Esophagus mucosa (tissue), 1 donor: ENCODE results near the gene TMC4. TPM values are rescaled to one million over a fixed set of nuclear protein-coding genes. Genes with fewer than 3 reads are reported as not detected.
A peak's percentile ranks its signal among the peaks of the same experiment; 100 is the strongest.
"Not testable (repeated sequence)": the region's sequence is repeated elsewhere in the genome, so short reads cannot be mapped to it uniquely, and the experiment has no call there.

ENCODE experiments used
- ATAC-seq: fragments of 200-7000 bp; cut with Tn5 transposase; one replicate; pipeline ENCODE4 v1.9.1; 2020
- total RNA-seq: library from RNA; stranded (reverse); gene quantifications from one replicate; pipeline ENCODE4 v1.2.4, GENCODE V29; 2023
- donor health status: DM: yes; HTN: yes; CAD: no.

Gene TMC4
- total RNA-seq, 1 donor from 2014 or later = 36.5 TPM

DNA sequence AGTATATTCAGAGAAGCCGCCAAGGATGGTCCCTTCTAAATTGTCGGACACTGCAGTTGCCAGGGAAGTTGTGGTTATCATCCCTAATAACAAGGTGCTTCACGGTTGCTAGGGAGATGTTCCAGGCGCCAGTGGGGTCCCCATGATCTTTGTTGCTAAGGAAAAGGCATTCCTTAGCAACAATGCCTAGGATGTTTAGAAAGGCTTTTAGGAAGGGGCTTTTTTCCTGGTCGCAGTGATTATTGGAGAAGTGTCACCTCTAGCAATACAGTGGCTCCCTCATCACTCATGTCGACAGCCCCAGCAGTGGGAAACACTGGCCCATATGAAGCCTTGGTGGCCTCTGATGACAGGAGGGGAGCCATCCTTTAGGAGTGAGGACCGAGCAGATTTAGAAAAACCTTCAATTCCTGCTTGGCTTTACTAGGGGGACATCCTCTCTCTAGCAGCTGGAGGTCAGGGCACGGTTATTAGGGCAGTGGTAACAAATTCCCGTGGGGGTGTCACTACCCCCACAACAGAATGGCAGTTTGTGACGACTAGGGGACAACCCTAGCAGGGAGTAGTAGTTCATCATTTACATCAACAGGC, 6.4 kb upstream of the TMC4 start:
- ATAC-seq = no peak

DNA sequence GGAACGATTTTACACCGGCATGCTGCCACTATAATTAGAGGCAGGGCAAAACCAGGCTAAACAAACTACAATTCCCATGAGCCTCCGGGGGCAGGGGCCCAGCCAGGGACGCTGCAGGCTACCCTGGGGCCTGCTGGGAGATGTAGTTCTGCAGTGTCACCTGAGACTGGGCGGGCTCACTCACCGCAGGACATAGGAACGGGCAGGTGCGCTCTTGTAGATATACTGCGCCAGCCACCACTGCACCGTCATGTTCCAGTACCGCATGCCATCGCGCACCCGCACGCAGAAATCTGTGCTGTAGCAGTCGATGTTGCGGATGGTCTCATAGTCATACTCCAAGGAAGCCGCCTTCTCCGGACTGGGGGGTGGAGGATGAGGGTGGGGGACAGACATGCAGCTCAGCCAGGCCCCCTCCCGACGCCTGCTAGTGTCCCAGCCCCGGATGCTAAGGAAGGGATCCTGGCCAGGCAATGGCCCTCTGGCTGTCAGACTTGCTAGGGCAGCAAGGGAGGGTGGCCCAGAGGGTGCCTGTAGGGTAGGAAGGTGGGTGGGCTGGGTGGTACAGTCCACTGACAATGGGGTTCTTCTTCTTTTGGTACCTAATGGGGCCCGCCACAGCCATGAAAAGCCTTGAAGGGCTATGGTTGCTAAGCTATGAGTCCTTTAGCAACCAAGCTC, 5.8 kb upstream of the TMC4 start:
- ATAC-seq = peak; percentile 65

DNA sequence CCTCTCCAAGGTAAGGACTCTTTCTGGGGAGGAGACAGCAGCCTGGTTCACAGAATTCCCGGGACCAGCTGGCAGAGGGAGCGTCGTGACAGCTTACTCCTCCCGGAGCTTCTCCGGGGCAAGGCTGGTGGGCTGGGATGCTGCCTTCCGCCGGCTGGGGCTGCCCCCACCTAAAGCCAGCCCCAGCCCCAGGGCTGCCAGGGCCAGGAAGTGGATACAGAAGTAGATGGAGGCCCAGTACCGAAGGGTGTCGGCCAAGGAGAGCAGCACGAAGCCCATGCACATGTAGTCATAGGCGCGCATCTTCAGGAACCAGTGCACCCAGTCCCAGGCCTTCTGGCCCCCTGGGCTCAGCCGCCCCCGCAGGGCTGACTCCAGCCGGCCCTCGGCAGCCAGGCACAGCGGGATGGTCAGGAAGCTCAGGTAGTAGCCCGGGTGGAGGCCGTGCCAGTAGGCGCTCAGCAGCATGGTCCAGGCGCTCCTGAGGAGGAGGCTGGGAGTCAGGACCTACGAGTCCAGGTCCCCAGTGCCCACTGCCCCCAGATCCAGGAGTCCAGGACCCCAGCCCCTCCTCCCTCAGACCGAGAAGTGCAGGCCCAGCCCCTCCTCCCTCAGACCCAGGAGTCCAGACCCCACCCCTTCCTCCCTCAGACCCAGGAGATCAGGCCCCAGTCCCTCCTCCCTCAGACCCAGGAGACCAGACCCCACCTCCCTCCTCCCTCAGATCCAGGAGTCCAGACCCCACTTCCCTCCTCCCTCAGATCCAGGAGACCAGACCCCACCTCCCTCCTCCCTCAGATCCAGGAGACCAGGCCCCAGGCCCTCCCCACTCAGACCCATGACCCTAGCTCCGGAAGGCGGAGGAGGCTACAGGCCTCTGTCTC, 1.2 kb upstream of the TMC4 start:
- peak; percentile 5 for ATAC-seq

DNA sequence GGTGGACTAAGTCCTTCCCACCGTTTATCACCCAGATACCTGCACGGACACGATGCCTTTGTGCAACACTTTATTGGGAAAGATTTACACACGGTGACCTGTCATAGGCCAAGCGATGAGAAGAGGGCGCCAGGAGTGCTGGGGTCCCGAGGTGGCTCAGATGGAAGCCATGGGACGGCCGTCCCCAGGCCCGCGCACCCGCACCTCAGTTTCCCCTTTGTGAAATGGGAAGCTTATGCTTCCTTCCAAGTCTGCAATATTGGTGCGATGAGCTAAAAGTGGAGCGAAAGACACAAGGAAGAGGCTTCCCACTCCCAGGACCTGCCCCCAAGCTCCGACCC, 369 bp upstream of the TMC4 start:
- no peak for ATAC-seq

DNA sequence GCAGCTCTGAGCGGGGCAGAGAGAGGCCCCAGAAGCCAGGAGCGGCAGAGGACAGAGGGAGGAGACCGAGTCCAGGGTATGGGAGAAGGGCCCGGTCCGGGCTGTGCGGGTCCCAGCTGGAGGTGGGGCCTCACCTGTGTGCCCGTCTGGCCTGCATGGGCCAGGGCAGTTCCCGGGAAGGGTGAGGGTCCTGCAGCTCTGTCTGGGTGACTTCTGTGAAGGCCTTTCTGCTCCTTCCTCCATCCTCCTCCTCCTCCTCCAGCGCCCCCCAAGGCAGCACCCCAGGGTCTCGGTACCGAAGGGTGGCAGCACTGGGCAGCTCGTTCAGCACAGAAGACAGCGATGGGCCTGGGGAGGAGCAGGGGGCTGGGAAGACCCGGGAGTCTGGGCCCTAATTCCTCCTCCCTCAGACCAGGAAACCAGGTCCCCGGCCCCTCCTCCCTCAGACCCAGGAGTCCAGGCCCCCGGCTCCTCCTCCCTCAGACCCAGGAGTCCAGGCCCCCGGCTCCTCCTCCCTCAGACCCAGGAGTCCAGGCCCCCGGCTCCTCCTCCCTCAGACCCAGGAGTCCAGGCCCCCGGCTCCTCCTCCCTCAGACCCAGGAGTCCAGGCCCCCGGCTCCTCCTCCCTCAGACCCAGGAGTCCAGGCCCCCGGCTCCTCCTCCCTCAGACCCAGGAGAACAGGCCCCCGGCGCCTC, 1.1 kb downstream of the TMC4 start:
- ATAC-seq = not testable (repeated sequence)

DNA sequence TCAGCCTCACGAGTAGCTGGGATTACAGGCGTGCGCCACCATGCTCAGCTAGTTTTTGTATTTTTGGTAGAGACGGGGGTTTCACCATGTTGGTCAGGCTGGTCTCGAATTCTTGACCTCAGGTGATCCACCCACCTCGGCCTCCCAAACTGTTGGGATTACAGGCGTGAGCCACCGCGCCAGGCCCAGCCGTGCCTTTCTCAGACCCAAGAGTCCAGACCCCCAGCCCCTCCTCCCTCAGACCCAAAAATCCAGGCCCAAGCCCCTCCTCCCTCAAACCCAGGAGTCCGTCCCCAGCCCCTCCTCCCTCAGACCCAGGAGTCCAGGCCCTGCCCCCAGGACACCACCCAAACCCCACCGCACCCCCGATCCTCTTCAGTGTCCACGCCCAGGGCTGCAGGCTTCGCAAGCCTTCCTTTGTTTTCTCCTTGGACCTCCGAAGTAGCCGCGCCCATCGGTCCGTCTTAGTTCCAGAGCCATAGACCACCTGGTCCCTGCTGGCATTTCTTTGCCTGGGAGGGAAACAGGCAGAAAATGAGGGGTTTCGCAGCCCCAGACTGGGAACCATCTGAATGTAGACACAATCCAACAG, 3.7 kb downstream of the TMC4 start:
- no peak for ATAC-seq

DNA sequence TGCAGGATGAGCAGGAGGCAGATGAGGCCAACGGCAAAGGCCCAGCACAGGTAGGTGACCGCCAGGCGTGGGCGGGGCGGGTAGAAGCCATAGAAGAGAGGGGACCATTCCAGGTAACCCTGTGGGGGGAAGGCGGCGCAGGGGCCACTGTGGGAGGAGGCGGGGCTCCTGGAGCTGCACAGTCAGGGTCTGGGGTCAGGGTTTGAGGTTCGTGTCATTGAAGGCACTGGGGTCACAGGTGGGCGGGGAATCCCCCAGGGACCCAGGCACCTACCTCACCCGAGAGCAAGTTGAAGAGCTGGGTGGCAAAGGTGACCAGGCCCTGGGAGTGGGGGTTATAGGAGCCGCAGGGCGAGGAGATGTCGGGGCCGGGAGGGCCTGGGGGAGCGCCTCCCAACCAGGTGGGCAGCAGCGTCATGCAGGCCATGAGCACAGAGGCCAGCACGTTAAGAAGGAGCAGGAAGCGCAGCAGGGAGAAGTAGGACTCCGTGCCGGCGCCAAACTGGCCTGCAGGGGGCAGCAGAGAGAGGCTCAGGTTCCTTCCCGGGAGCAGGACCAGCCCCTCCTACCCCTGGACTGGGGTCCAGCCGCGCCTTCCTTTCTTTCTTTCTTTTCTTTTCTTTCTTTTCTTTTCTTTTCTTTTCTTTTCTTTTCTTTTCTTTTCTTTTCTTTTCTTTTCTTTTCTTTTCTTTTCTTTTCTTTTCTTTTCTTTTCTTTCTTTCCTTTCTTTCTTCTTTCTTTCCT, 4.6 kb downstream of the TMC4 start:
- ATAC-seq = peak; percentile 66

DNA sequence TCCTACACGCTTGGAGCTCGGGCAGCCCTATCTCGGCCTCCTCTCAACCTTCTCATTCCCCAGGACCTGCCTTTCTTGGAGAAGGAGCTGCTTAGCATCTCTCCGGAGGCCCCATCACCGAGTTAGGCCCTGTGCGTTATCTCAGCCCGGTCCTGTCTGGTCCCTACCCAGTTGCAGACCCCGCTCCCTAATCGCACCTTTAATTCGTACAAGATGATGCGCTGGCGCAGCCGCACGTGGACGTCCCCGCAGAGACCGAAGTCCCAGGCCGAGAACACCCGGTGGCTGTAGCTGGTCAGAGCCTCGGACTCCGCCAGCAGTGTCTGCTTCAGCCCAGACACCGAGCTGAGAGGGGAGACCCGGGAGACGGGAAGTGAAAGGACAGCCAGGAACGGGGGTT, 7.7 kb downstream of the TMC4 start:
- no peak for ATAC-seq

DNA sequence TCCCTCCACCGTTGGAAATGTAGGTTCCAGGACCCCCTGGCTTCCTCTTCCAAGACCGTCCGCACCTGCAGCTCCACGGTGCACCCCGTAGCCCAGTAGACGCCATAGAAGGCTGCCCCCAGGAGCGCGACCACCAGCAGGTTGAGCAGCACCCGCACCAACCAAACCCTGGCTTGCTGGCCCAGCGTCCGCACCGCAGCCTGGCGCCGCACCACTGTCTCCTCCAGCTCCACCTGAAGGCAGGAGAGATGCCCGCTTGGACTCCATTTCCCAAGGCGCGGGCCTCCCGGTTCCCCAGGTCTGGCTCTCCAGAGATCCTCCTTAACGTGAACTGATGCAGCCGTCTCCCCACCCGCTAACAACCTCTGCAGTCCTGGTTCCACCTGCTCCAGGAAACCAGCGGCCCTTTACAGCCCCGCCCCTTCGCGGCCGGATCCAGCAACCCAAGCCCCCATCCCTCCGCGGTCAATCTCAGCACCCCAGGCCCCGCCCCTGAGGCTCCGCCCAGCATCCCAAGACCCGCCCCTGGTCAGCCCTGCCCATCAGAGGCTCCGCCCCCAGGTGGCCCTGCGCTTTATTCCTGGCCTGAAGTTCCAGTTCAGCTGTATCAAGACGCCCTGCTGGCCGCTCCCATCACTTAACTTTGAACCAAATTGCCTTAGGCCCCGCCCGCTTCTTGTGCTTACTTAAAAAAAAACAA, 8.4 kb downstream of the TMC4 start:
- peak; percentile 46 for ATAC-seq

DNA sequence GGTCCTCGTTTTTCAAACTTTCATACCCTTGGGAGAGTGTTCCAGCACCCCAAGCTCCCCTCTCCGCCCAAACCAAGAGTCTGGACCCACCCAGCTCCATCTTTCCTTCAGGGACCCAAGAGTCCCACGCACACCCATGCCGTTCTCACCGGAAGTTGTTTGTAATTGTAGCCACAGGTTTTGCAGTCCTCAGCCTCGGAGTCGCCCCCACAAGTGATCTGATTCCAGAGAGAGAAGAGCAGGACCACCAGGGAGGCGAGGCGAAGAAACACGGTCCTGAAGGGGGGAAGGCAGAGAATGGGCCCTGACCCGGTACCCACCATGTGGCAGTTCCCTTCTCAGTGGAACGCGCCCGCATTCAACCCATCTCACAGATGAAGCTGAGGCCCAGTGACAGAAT, 10.1 kb downstream of the TMC4 start:
- ATAC-seq = no peak

DNA sequence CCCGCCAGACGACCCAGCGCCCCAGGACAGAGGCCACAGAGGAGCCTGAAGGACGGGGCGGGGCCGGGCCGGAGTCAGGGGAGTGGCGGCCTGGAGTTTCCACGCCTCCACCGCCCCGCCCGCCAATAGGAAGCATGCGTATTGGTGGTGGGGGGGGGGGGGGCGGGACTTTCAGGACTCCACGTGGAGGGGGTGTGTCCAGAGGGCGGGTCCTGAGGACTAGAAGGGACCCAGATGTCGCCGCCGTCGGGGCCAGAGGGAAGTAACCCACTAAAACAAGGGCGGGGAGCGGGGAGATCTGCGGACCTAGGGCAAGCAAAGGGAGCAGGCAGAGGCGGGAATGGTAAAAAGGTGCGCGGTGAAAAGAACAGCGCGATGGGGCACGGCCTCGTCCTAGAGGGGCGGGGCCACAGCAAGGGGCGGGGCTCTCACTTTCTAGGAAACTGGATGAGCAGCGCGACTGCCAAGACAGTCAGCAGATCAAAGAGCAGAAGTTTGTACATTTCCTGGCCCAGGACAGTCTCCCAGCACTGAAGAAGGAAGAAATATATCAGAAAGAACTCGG, 10.6 kb downstream of the TMC4 start:
- peak; percentile 44 for ATAC-seq

DNA sequence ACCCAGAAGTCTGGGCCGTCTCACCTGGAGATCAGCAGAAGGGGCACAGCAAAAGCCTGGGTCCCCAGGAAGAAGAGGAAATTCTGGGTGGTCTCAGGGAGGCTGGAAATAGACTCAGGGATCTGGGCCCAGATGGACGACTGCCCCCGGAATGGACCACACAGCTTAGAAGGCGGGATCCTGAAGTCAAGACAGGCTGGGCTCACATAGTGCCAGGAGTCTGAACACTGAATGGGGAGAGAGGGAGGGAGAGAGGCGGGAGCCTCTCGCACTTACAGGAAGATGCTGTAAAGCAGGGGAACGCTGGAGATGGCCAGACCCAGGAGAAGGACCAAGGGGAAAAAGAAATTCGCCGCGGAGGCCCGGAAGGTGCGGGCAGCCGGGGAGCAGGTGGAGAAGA, 12.1 kb downstream of the TMC4 start:
- no peak for ATAC-seq

DNA sequence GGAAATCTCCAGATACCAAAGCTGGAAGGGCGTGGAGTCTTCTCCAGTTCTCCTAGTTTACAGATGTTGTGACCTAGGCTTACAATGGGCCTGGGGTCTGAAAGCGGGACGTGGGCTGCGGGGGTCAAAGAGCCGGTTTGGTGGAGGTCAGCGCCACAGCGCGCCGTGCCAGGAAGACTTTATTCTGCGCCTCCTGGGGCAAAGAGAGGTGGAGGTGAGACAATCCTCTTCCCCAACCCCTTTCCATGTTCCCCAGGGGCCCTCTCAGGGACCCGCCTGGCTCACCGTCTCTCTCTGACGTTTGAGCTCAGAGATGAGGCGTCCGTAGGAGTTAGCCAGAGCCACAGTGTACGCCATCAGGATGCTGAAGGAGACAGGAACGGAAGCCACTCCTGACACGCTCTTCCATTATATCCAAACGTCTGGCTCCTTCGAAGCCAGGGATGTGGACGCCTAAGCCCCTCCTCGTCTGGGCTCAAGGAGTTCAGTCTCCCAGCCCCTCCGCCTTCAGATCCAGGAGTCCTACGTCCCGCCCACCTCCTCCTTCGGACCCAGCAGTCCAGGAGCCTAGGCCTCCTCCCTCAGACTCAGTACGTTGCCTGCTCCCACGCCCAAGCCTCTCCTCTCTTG, 12.7 kb downstream of the TMC4 start:
- no peak for ATAC-seq

DNA sequence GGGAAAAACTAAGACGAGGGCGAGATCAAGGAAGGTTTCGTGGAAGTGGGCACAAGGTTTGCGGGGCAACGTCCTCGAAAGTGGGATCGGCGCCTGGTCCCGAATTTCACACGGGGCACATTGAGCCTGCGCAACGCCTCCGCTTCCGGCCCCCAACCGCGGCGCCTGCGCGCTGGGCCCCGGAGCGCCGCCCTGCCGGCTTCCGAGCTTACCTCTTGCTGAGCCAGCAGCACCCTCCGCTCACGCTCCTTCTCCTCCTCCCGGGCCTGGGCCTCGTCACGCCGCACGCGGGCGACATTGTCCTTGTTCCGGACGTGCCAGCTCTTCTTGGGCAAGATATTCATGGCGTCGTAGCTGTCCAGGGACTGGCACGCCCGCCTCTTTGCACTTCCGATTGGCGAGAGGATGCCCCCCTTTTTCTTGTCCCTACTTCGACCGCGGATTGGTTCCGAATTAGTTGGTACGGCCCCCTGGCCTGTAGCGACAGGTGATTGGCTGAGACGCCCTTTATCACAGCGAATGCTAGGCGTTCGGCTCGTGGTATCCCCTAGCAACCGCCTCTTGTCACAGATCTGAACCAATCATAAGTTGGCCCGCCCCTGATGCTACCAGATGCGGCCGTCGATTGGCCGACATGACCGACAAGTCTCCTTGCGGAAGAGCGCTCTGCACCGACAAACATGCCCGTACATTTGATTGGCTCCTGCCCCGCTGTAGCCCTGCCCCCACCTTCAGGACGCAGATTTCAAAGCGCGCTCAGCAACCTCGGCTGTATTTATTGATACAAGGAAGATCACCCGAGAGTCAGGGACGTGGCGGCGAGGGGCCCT, 13.4 kb downstream of the TMC4 start, which contains the start of gene LENG1:
LENG1 (minus strand) TSS at position 370 of the 830 bp plus-strand sequence; CDS start at position 344, 26 bp downstream.
- peak; percentile 92 for ATAC-seq

DNA sequence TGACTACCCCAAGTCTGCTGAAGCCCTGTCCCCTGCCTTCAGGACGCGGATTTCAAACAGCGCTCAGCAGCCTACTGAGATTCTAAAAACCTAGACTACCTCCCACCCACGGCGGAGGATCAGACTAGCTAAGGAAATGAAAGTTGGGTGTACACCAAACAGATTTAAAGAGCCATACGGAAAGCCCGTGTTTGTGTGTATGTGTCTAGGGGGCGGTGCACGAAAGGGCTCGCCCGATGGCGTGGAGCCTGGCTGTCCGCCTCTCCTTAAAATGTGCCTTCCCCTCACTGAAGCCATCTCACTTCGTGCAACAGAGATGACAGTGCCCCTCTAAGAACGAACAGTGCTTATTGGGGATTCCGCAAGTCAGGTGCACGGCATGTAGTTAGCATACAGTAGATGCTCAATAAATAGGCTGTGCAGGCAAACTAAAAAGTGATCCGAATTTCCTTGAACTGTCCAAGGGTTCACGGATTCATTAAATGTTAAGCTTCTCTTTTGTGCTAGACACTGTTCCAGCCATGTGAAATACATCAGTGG, 14.1 kb downstream of the TMC4 start:
- ATAC-seq = no peak

DNA sequence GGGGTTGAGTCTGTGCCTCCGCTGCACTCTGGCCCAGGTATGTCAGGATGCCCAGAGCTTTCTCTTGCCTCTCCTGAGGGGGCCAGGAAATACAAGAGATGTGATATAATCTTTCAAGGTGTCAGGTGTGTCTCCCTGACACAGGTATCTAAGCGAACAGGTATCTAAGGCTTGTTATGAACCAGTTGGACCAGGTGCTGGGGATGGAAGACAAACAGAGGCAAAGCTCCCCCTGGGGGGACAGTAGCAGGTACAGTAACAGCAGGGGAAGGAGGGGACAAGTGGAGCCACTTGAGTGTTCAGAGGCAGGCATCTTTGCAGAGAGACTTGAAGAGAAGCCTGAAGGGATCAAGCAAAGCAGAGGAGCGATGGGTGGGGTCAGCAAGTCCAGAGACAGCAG, 16.0 kb downstream of the TMC4 start:
- ATAC-seq = no peak

DNA sequence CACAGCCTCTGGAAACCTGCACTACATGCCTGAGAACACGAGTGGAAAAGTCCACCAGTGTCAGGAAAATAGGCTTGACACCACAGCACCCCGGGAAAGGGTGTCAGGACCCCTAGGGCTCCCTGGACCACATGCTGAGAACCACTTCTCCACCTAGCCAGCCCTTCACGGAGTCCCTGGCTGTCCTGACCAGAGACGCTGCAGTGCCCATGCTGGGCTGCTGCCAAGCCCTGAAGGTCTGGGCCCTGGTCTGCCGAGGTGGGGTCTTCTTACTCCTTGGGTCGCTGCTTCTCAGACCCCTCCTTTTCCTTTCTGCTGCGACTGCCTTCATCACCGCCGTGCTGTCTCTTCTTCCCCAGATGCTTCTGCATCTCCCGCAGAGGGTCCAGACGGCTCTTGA, 16.5 kb downstream of the TMC4 start:
- no peak for ATAC-seq

DNA sequence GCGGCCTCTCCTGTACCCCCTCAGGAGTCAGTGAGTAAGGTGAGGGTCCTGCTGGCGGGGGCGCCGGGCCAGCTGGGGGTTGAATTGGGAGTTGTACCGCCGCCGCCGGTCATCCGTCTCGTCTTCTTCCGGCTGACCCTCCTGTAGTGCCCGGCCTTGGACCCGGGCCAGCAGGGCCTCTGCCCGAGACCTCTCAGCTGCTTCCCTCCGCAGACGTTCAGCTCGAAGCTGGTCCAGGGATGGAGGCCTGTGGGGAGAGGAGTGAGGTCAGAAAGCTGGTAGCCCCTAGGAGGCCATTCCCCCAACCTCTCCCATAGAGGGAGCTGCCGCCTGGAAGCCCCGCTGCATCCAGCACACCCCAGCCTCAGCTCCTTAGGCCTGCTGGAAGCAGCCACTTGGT, 17.3 kb downstream of the TMC4 start:
- no peak for ATAC-seq
